OCI-LY3 (cell line): ENCODE data around the gene CPT2.
"Not testable (repeated sequence)": the region's sequence is repeated elsewhere in the genome, so short reads cannot be mapped to it uniquely, and the experiment has no call there.

Experiments
- CTCF ChIP-seq: fragments of 200-600, 300-600 bp; sonication (generic); IDR thresholded peaks from 2 replicates; pipeline ENCODE4 v1.5.1; 2014; ENCODE audit warnings: antibody characterized with exemption, low read length, low read depth
- EZH2phosphoT487 ChIP-seq: fragments of 200-600 bp; shearing (Covaris generic); IDR thresholded peaks from 2 replicates; pipeline ENCODE4 v1.6.1; 2018; ENCODE audit warnings: antibody characterized with exemption, mixed run types, low read depth

DNA sequence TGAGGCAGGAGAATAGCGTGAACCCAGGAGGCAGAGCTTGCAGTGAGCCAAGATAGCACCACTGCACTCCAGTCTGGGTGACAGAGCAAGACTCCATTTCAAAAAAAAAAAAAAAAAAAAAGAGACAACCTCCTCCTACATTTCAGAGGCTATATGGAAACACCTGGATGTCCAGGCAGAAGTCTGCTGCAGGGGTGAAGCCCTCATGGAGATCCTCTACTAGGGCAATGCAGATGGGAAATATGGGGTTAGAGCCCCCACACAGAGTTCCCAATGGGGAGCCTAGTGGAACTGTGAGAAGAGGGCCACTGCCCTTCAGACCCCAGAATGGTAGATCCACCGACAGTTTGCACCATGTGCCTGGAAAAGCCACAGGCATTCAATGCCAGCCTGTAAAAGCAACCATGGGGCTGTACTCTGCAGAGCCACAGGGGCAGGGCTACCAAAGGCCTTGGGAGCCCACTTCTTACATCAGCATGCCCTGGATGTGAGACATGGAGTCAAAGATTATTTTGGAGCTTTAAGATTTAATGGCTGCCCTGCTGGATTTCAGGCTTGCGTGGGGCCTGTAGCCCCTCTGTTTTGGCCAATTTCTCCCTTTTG is 9.6 kb downstream of the CPT2 start:
- TF ChIP-seq CTCF, EZH2phosphoT487: not testable (repeated sequence)
